Body of pancreas (tissue), 4 donors: ENCODE results near the gene KRT75.

Experiments
- CTCF ChIP-seq, 7 experiments: fragments of 450-650 bp in 4 of 7; fragments of 200-600 bp in 3 of 7; sonication (generic) in 3 of 7; IDR thresholded peaks; one replicate each; pipeline ENCODE4 v1.5.1; 2016 to 2019; ENCODE audit warnings: antibody characterized with exemption in 7 of 7
- POLR2A ChIP-seq, 3 donors: fragments of 450-650 bp; IDR thresholded peaks; one replicate each; pipeline ENCODE4 v1.6.1; 2016; ENCODE audit warnings: antibody characterized with exemption in 3 of 3, mild to moderate bottlenecking in 2 of 3

DNA sequence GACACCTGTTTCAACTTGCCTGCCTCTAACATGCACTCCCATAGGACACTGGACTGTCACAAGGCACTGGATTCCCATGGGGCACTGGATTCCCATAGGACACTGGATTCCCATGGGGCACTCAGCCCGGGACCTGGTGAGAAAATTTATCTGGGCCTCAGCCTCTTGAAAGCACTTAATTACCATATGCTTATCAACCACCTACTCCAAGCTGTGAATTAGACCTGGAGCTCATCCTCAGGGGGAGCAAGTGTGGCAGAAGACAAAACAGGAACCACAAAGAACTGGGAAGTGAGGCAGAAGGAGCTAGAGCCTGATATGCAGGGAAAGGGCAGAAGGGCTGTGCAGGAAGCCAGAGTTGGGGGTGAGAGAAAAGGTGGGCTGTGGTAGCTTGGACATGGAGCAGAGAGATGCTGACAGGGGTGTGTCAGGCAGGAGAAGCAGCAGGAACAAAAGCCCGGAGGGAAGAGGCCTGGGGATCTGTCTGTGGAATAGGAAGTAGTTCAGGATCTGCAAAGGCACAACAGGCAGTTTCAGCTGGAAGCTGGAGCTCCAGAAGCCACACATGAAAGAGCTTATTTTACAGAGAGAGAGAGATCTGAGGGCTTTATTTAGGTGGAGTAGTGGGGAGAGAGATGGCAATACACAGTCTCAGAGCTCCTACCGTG, 31.2 kb downstream of the KRT75 start:
- TF ChIP-seq CTCF (IDR thresholded peaks at IDR 0.05) (no peak), POLR2A (IDR thresholded peaks at IDR 0.05) (no peak)
